Stimulated activated CD8-positive, alpha-beta memory T cell treated with anti-CD3 and anti-CD28 coated beads, Interleukin-15, amount 100 ng/mL, for 24 hours (primary cell): Measurements from ENCODE around the gene PCMTD2.
"Not testable (repeated sequence)": the region's sequence is repeated elsewhere in the genome, so short reads cannot be mapped to it uniquely, and the experiment has no call there.

ENCODE experiments used
- DNase-seq: peaks from one replicate; pipeline ENCODE4 v3.0.0-alpha.2; 2020; ENCODE audit warnings: low read depth

Gene PCMTD2

GRCh38 chr20:64224351-64225170 lies 31.0 kb upstream of the PCMTD2 start:
- no peak for DNase-seq

- DNase-seq: no peak
These were observed 30.4 kb upstream of the PCMTD2 start for GRCh38 chr20:64225171-64225595.

GRCh38 chr20:64225828-64226598 lies 29.5 kb upstream of the PCMTD2 start:
- no peak for DNase-seq

- no peak for DNase-seq
These were observed 28.6 kb upstream of the PCMTD2 start for GRCh38 chr20:64226686-64227580.

GRCh38 chr20:64228086-64228653 lies 27.4 kb upstream of the PCMTD2 start:
- no peak for DNase-seq

GRCh38 chr20:64228751-64229506 lies 26.6 kb upstream of the PCMTD2 start:
- no peak for DNase-seq

GRCh38 chr20:64229507-64230061 lies 26.0 kb upstream of the PCMTD2 start:
- DNase-seq: no peak

GRCh38 chr20:64230461-64231145 lies 24.9 kb upstream of the PCMTD2 start:
- no peak for DNase-seq

- no peak for DNase-seq
These were observed 23.7 kb upstream of the PCMTD2 start for GRCh38 chr20:64231621-64232550.

GRCh38 chr20:64232794-64233193 lies 22.8 kb upstream of the PCMTD2 start:
- DNase-seq: no peak

- no peak for DNase-seq
These were observed 21.8 kb upstream of the PCMTD2 start for GRCh38 chr20:64233725-64234124.

GRCh38 chr20:64234291-64234791 lies 21.2 kb upstream of the PCMTD2 start:
- no peak for DNase-seq

GRCh38 chr20:64234921-64235565 lies 20.5 kb upstream of the PCMTD2 start:
- DNase-seq: not testable (repeated sequence)

- no peak for DNase-seq
These were observed 19.1 kb upstream of the PCMTD2 start for GRCh38 chr20:64236137-64237088.

- no peak for DNase-seq
These were observed 18.2 kb upstream of the PCMTD2 start for GRCh38 chr20:64237316-64237715.

- no peak for DNase-seq
These were observed 17.3 kb upstream of the PCMTD2 start for GRCh38 chr20:64238115-64238825.
